ENCODE results near the gene QPCTL.
A peak's percentile ranks its signal among the peaks of the same experiment; 100 is the strongest.

Gene QPCTL

DNA sequence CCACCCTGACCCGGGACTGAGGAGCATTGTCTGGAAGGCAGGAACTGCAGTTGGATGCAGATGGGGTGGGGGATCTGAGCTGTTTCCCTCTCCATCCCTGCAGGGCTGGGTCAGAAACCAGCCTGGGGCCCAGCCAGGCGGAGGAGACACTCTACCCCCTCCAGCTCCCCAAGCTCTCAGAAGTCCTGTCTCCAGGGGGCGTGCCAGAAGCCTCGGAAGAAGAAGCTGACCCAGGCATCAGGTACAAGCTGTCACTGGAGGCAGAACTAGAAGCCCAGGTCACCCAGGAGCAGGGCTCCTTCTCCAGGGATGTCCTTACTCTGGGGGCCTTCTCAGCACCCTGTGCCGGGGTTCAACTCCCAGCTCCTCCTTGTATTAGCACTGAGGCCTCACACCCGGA is 61.1 kb downstream of the QPCTL start:
- DNase-seq (ENCODE audit: low spot score): no peak
- in situ Hi-C loops (cut with MboI; ENCODE audit: low pct_unique_long_range_greater_than_20kb, low sequenced_read_pairs, unreplicated experiment): no loop called here
- TF ChIP-seq, protein P1, sequence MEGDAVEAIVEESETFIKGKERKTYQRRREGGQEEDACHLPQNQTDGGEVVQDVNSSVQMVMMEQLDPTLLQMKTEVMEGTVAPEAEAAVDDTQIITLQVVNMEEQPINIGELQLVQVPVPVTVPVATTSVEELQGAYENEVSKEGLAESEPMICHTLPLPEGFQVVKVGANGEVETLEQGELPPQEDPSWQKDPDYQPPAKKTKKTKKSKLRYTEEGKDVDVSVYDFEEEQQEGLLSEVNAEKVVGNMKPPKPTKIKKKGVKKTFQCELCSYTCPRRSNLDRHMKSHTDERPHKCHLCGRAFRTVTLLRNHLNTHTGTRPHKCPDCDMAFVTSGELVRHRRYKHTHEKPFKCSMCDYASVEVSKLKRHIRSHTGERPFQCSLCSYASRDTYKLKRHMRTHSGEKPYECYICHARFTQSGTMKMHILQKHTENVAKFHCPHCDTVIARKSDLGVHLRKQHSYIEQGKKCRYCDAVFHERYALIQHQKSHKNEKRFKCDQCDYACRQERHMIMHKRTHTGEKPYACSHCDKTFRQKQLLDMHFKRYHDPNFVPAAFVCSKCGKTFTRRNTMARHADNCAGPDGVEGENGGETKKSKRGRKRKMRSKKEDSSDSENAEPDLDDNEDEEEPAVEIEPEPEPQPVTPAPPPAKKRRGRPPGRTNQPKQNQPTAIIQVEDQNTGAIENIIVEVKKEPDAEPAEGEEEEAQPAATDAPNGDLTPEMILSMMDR (IDR thresholded peaks at IDR 0.05; ENCODE audit: extremely low read depth, insufficient read depth, missing control alignments): peak; percentile 9

Measured in GM13977 (cell line).